ENCODE measurements around the gene ATP5MC2.
"Not testable (repeated sequence)": the region's sequence is repeated elsewhere in the genome, so short reads cannot be mapped to it uniquely, and the experiment has no call there.

Gene ATP5MC2

GRCh38 chr12:53675701-53676607, at the start of gene ATP5MC2:
TSS of gene ATP5MC2 (minus strand) at chr12:53676083. CDS start at chr12:53672614, 3,469 bp downstream.
- DNase-seq (ENCODE audit: low spot score): peak; percentile 98

- DNase-seq (ENCODE audit: low spot score): no peak
Observed at GRCh38 chr12:53722450-53723041, 46.7 kb upstream of the ATP5MC2 start.

GRCh38 chr12:53720946-53721345, 45.1 kb upstream of the ATP5MC2 start:
- no peak for DNase-seq (ENCODE audit: low spot score)

- DNase-seq (ENCODE audit: low spot score): no peak
Observed at GRCh38 chr12:53719649-53720048, 43.8 kb upstream of the ATP5MC2 start.

- DNase-seq (ENCODE audit: low spot score): not testable (repeated sequence)
Observed at GRCh38 chr12:53718567-53718966, 42.7 kb upstream of the ATP5MC2 start.

- no peak for DNase-seq (ENCODE audit: low spot score)
Observed at GRCh38 chr12:53717319-53717718, 41.4 kb upstream of the ATP5MC2 start.

- no peak for DNase-seq (ENCODE audit: low spot score)
Observed at GRCh38 chr12:53714004-53714403, 38.1 kb upstream of the ATP5MC2 start.

GRCh38 chr12:53713516-53713915, 37.6 kb upstream of the ATP5MC2 start:
- no peak for DNase-seq (ENCODE audit: low spot score)

- DNase-seq (ENCODE audit: low spot score): no peak
Observed at GRCh38 chr12:53712059-53712643, 36.3 kb upstream of the ATP5MC2 start.

GRCh38 chr12:53710091-53710490, 34.2 kb upstream of the ATP5MC2 start:
- DNase-seq (ENCODE audit: low spot score): no peak

- DNase-seq (ENCODE audit: low spot score): no peak
Observed at GRCh38 chr12:53709671-53710070, 33.8 kb upstream of the ATP5MC2 start.

- no peak for DNase-seq (ENCODE audit: low spot score)
Observed at GRCh38 chr12:53706080-53706479, 30.2 kb upstream of the ATP5MC2 start.

GRCh38 chr12:53703756-53704155, 27.9 kb upstream of the ATP5MC2 start:
- DNase-seq (ENCODE audit: low spot score): no peak

- DNase-seq (ENCODE audit: low spot score): peak; percentile 69
Observed at GRCh38 chr12:53701518-53702264, 25.8 kb upstream of the ATP5MC2 start.

GRCh38 chr12:53700567-53700966, 24.7 kb upstream of the ATP5MC2 start:
- no peak for DNase-seq (ENCODE audit: low spot score)

- DNase-seq (ENCODE audit: low spot score): no peak
Observed at GRCh38 chr12:53699678-53700025, 23.8 kb upstream of the ATP5MC2 start.

- DNase-seq (ENCODE audit: low spot score): no peak
Observed at GRCh38 chr12:53698948-53699677, 23.2 kb upstream of the ATP5MC2 start.

- DNase-seq (ENCODE audit: low spot score): no peak
Observed at GRCh38 chr12:53696655-53697331, 20.9 kb upstream of the ATP5MC2 start.

- no peak for DNase-seq (ENCODE audit: low spot score)
Observed at GRCh38 chr12:53696285-53696654, 20.4 kb upstream of the ATP5MC2 start.

- no peak for DNase-seq (ENCODE audit: low spot score)
Observed at GRCh38 chr12:53695152-53696145, 19.6 kb upstream of the ATP5MC2 start.
